Activated CD4-positive, alpha-beta memory T cell treated with anti-CD3 and anti-CD28 coated beads for 36 hours (primary cell): ENCODE results near the gene CEP95. TPM values are rescaled to one million over a fixed set of nuclear protein-coding genes. Genes with fewer than 3 reads are reported as not detected.

Experiments
- CTCF ChIA-PET: fragments of 350-600 bp; sonication (Branson Sonifier 250); formaldehyde crosslinking; loops from one replicate; lab custom pipeline; 2021; ENCODE audit warnings: antibody characterized with exemption, inconsistent platforms; lab: Charles Lee
- POLR2A ChIA-PET: fragments of 350-600 bp; sonication (Branson Sonifier 250); formaldehyde crosslinking; loops from one replicate; lab custom pipeline; 2021; ENCODE audit warnings: antibody characterized with exemption; lab: Charles Lee
- DNase-seq: peaks from one replicate; pipeline ENCODE4 v3.0.0-alpha.2; 2020
- H3K27ac Mint-ChIP-seq: one replicate; pipeline ENCODE4 v1.8.0; 2021; ENCODE audit warnings: mixed read lengths
- H3K27me3 Mint-ChIP-seq: one replicate; pipeline ENCODE4 v1.8.0; 2021; ENCODE audit warnings: mixed read lengths
- H3K36me3 Mint-ChIP-seq: one replicate; pipeline ENCODE4 v1.8.0; 2021; ENCODE audit warnings: mixed read lengths
- H3K4me1 Mint-ChIP-seq: one replicate; pipeline ENCODE4 v1.8.0; 2021; ENCODE audit warnings: low read depth, mixed read lengths
- H3K4me3 Mint-ChIP-seq: one replicate; pipeline ENCODE4 v1.8.0; 2021; ENCODE audit warnings: mild to moderate bottlenecking, mixed read lengths
- H3K9me3 Mint-ChIP-seq: one replicate; pipeline ENCODE4 v1.8.0; 2021; ENCODE audit warnings: mixed read lengths
- intact Hi-C: fragments of 100-400 bp; cut with micrococcal nuclease; formaldehyde crosslinking; loops from one replicate; pipeline ENCODE4 v1.15.1; 2023
- total RNA-seq, 2 experiments: library from RNA; stranded (reverse); gene quantifications; one replicate each; pipeline ENCODE4 v1.2.3, GENCODE V29; 2021

Gene CEP95
- total RNA-seq, 2 experiments from 2014 or later: 29.9 to 37.8 TPM

DNA sequence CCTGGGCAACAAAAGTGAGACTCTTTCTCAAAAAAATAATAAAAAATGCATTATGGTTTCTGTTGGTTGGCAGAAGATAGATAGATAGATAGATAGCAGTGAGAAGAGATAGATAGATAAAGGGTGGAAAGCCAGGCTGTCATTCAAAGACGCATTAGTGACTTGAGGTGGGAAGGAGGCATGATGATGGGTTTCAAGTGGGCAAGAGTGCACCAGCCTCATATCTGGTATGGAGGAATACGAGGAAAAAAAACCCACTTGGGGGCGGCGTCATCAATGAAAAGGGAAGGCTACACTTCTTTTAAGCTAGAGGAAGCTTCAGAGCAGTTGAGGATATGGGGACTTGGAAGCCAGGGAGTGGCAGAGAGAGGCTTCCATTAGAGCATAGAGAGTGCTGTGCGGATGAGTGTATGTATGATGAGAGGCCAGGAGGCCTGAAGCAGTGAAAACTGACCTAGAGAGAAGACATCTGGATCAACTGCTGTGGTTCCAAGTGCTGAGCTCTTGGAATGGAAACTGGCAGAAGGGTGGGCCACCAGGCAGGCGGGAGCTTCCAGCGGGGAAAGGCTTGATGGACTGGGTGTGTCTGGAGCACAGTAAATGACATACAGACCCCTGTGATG lies 31.8 kb downstream of the CEP95 start:
- no peak for DNase-seq
- H3K4me3 Mint-ChIP-seq: no peak overlapping the region
- no peaks in the 10 kb centered on the region for H3K9me3 Mint-ChIP-seq
- H3K36me3 Mint-ChIP-seq: peaks cover 16% of the 10 kb centered on the region
- no peaks in the 10 kb centered on the region for H3K27me3 Mint-ChIP-seq
- intact Hi-C loops: no loop called here
- H3K27ac Mint-ChIP-seq: peak overlapping the region; percentile 36
- no peaks in the 10 kb centered on the region for H3K4me1 Mint-ChIP-seq
- POLR2A ChIA-PET: interaction anchor here (0.6 kb wide), 1 partner anchor 36 kb away, joined by 3 read pairs; no protein-coding TSS in a partner anchor
- CTCF ChIA-PET: interaction anchor here (0.8 to 2.3 kb wide), 3 partner anchors 110 to 620 kb away, joined by 3 to 9 read pairs (median 3); no protein-coding TSS in a partner anchor

GRCh38 chr17:64540118-64540776 lies 33.5 kb downstream of the CEP95 start:
- DNase-seq: no peak
- intact Hi-C loops: no loop called here
- ChIA-PET POLR2A (interaction anchor here (0.6 kb wide), 1 partner anchor 20 kb away, joined by 3 read pairs; no protein-coding TSS in a partner anchor), CTCF (interaction anchor here (2.3 kb wide), 1 partner anchor 109 kb away, joined by 9 read pairs; no protein-coding TSS in a partner anchor)
- Mint-ChIP-seq H3K36me3 (peaks cover 9% of the 10 kb centered on the region), H3K4me3 (no peak overlapping the region), H3K27me3 (no peaks in the 10 kb centered on the region), H3K9me3 (no peaks in the 10 kb centered on the region), H3K4me1 (no peaks in the 10 kb centered on the region), H3K27ac (no peak overlapping the region)

GRCh38 chr17:64544742-64545141 lies 38.0 kb downstream of the CEP95 start:
- Mint-ChIP-seq H3K27me3 (no peaks in the 10 kb centered on the region), H3K9me3 (no peaks in the 10 kb centered on the region), H3K4me3 (no peak overlapping the region), H3K27ac (no peak overlapping the region), H3K4me1 (no peaks in the 10 kb centered on the region), H3K36me3 (no peaks in the 10 kb centered on the region)
- CTCF ChIA-PET: interaction anchor here (0.7 to 1.9 kb wide), 5 partner anchors 54 to 126 kb away, joined by 3 to 6 read pairs (median 4); no protein-coding TSS in a partner anchor
- no peak for DNase-seq
- POLR2A ChIA-PET: no interaction called here
- intact Hi-C loops: no loop called here

- ChIA-PET POLR2A (no interaction called here), CTCF (no interaction called here)
- Mint-ChIP-seq H3K4me3 (no peak overlapping the region), H3K27me3 (no peaks in the 10 kb centered on the region), H3K27ac (no peak overlapping the region), H3K36me3 (no peaks in the 10 kb centered on the region), H3K9me3 (no peaks in the 10 kb centered on the region), H3K4me1 (no peaks in the 10 kb centered on the region)
- intact Hi-C loops: no loop called here
- no peak for DNase-seq
Measured at GRCh38 chr17:64546716-64547115, 39.9 kb downstream of the CEP95 start.

- POLR2A ChIA-PET: no interaction called here
- CTCF ChIA-PET: interaction anchor here (0.8 kb wide), 1 partner anchor 56 kb away, joined by 5 read pairs; no protein-coding TSS in a partner anchor
- Mint-ChIP-seq H3K9me3 (no peaks in the 10 kb centered on the region), H3K27me3 (no peaks in the 10 kb centered on the region), H3K4me1 (no peaks in the 10 kb centered on the region), H3K36me3 (peaks cover 1% of the 10 kb centered on the region), H3K27ac (no peak overlapping the region), H3K4me3 (no peak overlapping the region)
- DNase-seq: no peak
- intact Hi-C loops: no loop called here
Measured at GRCh38 chr17:64547319-64547718, 40.5 kb downstream of the CEP95 start.

DNA sequence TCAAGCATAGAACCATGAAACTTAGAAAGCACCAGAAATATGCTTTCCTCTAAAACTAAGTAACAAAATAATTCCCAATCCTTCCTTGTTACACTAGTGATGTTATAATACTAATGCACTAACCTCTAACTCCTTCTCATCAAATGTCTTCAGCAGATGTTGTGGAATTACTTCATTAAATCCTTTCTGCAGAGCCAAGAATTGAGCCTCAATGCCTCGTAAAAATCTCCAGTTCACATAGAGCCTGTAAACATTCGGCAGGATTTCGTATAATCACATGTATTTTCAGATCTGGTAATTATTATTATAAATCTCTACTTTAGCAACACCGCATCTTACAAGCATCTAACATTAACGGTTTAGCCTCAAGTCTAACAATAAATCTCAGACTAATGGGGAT lies 44.7 kb downstream of the CEP95 start:
- H3K27ac Mint-ChIP-seq: no peak overlapping the region
- H3K4me1 Mint-ChIP-seq: no peaks in the 10 kb centered on the region
- no peaks in the 10 kb centered on the region for H3K9me3 Mint-ChIP-seq
- no peak overlapping the region for H3K4me3 Mint-ChIP-seq
- H3K36me3 Mint-ChIP-seq: peaks cover 3% of the 10 kb centered on the region
- ChIA-PET CTCF (no interaction called here), POLR2A (no interaction called here)
- no peaks in the 10 kb centered on the region for H3K27me3 Mint-ChIP-seq
- intact Hi-C loops: no loop called here
- DNase-seq: no peak

DNA sequence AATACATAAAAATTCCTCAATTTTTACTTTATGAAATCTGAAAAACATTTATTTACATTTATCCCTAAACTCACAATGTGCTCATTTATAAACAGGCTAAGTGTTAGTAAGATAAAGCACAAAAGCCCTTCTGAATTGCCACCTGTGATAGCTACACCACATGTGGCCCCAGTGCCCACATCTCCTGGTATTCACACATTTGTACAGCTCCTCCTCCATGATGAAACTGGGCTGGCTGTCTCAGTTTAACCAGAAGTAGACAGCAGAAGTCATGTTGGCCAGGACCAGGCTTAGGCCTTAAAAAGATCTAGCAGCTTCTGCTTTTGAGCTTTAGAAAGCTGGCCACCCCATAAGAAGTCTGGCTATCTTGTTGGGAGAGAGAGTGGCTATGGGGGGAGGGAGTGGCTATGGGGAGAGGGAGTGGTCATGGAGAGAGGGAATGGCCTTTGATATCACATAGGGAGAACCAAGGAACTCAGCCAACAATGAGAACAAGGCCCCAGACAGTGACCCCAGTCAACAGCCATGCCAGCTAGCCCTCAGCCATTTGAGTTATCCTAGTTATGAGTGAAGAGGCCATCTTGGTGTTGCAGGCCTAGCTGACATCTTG lies 47.4 kb downstream of the CEP95 start:
- POLR2A ChIA-PET: no interaction called here

GRCh38 chr17:64555281-64555680 lies 48.5 kb downstream of the CEP95 start:
- intact Hi-C loops: no loop called here
- Mint-ChIP-seq H3K36me3 (peaks cover 3% of the 10 kb centered on the region), H3K4me3 (no peak overlapping the region), H3K27ac (no peak overlapping the region), H3K27me3 (no peaks in the 10 kb centered on the region), H3K9me3 (no peaks in the 10 kb centered on the region), H3K4me1 (no peaks in the 10 kb centered on the region)
- ChIA-PET POLR2A (no interaction called here), CTCF (interaction anchor here (0.9 to 2.2 kb wide), 2 partner anchors 44 to 689 kb away, joined by 3 to 6 read pairs; no protein-coding TSS in a partner anchor)
- no peak for DNase-seq

More for the DNA sequence above, 47.4 kb downstream of the CEP95 start:
- Mint-ChIP-seq H3K27me3 (no peaks in the 10 kb centered on the region), H3K27ac (peak overlapping the region; percentile 8), H3K4me1 (no peaks in the 10 kb centered on the region), H3K4me3 (no peak overlapping the region), H3K36me3 (peaks cover 3% of the 10 kb centered on the region), H3K9me3 (no peaks in the 10 kb centered on the region)
- DNase-seq: no peak
- CTCF ChIA-PET: interaction anchor here (1.9 to 2.2 kb wide), 2 partner anchors 45 to 135 kb away, joined by 4 to 6 read pairs; no protein-coding TSS in a partner anchor
- intact Hi-C loops: no loop called here

GRCh38 chr17:64564098-64564497 lies 57.3 kb downstream of the CEP95 start:
- Mint-ChIP-seq H3K36me3 (peaks cover 11% of the 10 kb centered on the region), H3K27me3 (no peaks in the 10 kb centered on the region), H3K9me3 (no peaks in the 10 kb centered on the region), H3K4me1 (peaks cover 3% of the 10 kb centered on the region), H3K4me3 (no peak overlapping the region), H3K27ac (peak overlapping the region; percentile 26)
- intact Hi-C loops: no loop called here
- CTCF ChIA-PET: interaction anchor here (0.6 kb wide), 2 partner anchors 19 to 51 kb away, joined by 3 read pairs; no protein-coding TSS in a partner anchor
- POLR2A ChIA-PET: no interaction called here
- DNase-seq: no peak

- intact Hi-C loops: no loop called here
- H3K27me3 Mint-ChIP-seq: no peaks in the 10 kb centered on the region
- peaks cover 3% of the 10 kb centered on the region for H3K4me1 Mint-ChIP-seq
- POLR2A ChIA-PET: interaction anchor here (0.9 kb wide), 1 partner anchor 60 kb away, joined by 3 read pairs; the partner anchor contains the start of gene DDX5
- H3K9me3 Mint-ChIP-seq: no peaks in the 10 kb centered on the region
- no peak for DNase-seq
- peaks cover 11% of the 10 kb centered on the region for H3K36me3 Mint-ChIP-seq
- H3K27ac Mint-ChIP-seq: no peak overlapping the region
- CTCF ChIA-PET: interaction anchor here (0.7 to 1.1 kb wide), 2 partner anchors 58 to 74 kb away, joined by 3 read pairs; no protein-coding TSS in a partner anchor
- no peak overlapping the region for H3K4me3 Mint-ChIP-seq
Measured at GRCh38 chr17:64565563-64565962, 58.8 kb downstream of the CEP95 start.

DNA sequence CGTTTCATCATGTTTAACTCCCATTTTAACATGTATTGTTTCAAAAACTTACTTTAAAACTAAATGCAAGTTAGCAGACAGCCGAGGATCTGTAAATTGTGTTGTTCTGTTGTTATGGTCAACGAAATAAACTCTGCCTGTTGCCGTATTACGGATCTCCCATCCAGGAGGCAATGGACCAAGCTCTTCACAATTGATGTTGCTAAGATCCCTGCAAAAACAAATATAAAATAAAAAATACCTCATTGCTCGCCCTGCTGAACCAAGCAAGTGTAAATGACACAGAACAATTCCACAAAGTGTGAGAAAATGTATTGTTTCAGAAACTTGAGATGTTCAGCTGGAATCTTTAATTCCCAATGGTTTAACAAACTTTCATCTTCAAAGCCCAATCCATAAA lies 65.0 kb downstream of the CEP95 start:
- Mint-ChIP-seq H3K4me1 (peaks cover 11% of the 10 kb centered on the region), H3K27me3 (no peaks in the 10 kb centered on the region), H3K27ac (no peak overlapping the region), H3K4me3 (no peak overlapping the region), H3K36me3 (peaks cover 3% of the 10 kb centered on the region), H3K9me3 (no peaks in the 10 kb centered on the region)
- ChIA-PET CTCF (interaction anchor here (0.8 to 1.5 kb wide), 4 partner anchors 62 to 152 kb away, joined by 3 to 8 read pairs (median 4); no protein-coding TSS in a partner anchor), POLR2A (interaction anchor here (2.7 kb wide), 1 partner anchor 66 kb away, joined by 18 read pairs; the partner anchor contains the start of genes CEP95 and DDX5)
- intact Hi-C loops: loop anchor here (2.0 kb wide), 2 partner anchors 29 to 65 kb away; partner anchors contain the start of genes CEP95 and DDX5
- DNase-seq: no peak
